ENCODE results near the gene CDC42EP5.
"Not testable (repeated sequence)": the region's sequence is repeated elsewhere in the genome, so short reads cannot be mapped to it uniquely, and the experiment has no call there.

The CDC42EP5 gene

GRCh38 chr19:54473071-54473891, at the start of gene CDC42EP5:
Gene CDC42EP5 (minus strand): TSS chr19:54473296. CDS start chr19:54465547, 7,749 bp downstream.
- FAIRE-seq: peak; percentile 51
- DNase-seq (ENCODE audit: insufficient read length, low spot score): peak; percentile 79

- DNase-seq (ENCODE audit: insufficient read length, low spot score): no peak
- FAIRE-seq: no peak
These were observed 48.9 kb upstream of the CDC42EP5 start for GRCh38 chr19:54521860-54522513.

- FAIRE-seq: no peak
- no peak for DNase-seq (ENCODE audit: insufficient read length, low spot score)
These were observed 48.1 kb upstream of the CDC42EP5 start for GRCh38 chr19:54521022-54521859.

GRCh38 chr19:54518844-54519243, 45.7 kb upstream of the CDC42EP5 start:
- FAIRE-seq: no peak
- DNase-seq (ENCODE audit: insufficient read length, low spot score): no peak

- FAIRE-seq (no peak), DNase-seq (ENCODE audit: insufficient read length, low spot score) (peak; percentile 49)
These were observed 44.4 kb upstream of the CDC42EP5 start for GRCh38 chr19:54517483-54517882.

GRCh38 chr19:54515156-54515555, 42.1 kb upstream of the CDC42EP5 start:
- no peak for DNase-seq (ENCODE audit: insufficient read length, low spot score)
- no peak for FAIRE-seq

GRCh38 chr19:54509200-54509940, 36.3 kb upstream of the CDC42EP5 start:
- peak; percentile 69 for FAIRE-seq
- DNase-seq (ENCODE audit: insufficient read length, low spot score): not testable (repeated sequence)

GRCh38 chr19:54508487-54508886, 35.4 kb upstream of the CDC42EP5 start:
- DNase-seq (ENCODE audit: insufficient read length, low spot score); FAIRE-seq: not testable (repeated sequence)

- no peak for FAIRE-seq
- DNase-seq (ENCODE audit: insufficient read length, low spot score): no peak
These were observed 34.7 kb upstream of the CDC42EP5 start for GRCh38 chr19:54507824-54508223.

GRCh38 chr19:54507038-54507717, 34.1 kb upstream of the CDC42EP5 start:
- DNase-seq (ENCODE audit: insufficient read length, low spot score); FAIRE-seq: not testable (repeated sequence)

GRCh38 chr19:54506079-54506478, 33.0 kb upstream of the CDC42EP5 start:
- DNase-seq (ENCODE audit: insufficient read length, low spot score) (no peak), FAIRE-seq (no peak)

GRCh38 chr19:54505542-54505941, 32.4 kb upstream of the CDC42EP5 start:
- DNase-seq (ENCODE audit: insufficient read length, low spot score); FAIRE-seq: not testable (repeated sequence)

- no peak for FAIRE-seq
- DNase-seq (ENCODE audit: insufficient read length, low spot score): no peak
These were observed 29.5 kb upstream of the CDC42EP5 start, which contains the start of gene LAIR2 for GRCh38 chr19:54502518-54503048. Gene LAIR2 (plus strand): TSS chr19:54502831. CDS start chr19:54502919, 88 bp downstream.

GRCh38 chr19:54498451-54498772, 25.3 kb upstream of the CDC42EP5 start:
- not testable (repeated sequence) for FAIRE-seq; DNase-seq (ENCODE audit: insufficient read length, low spot score)

GRCh38 chr19:54497747-54498450, 24.8 kb upstream of the CDC42EP5 start:
- FAIRE-seq; DNase-seq (ENCODE audit: insufficient read length, low spot score): not testable (repeated sequence)

GRCh38 chr19:54495284-54495683, 22.2 kb upstream of the CDC42EP5 start:
- FAIRE-seq: not testable (repeated sequence)

GRCh38 chr19:54493967-54494585, 21.0 kb upstream of the CDC42EP5 start:
- no peak for DNase-seq (ENCODE audit: insufficient read length, low spot score)

More at GRCh38 chr19:54495284-54495683, 22.2 kb upstream of the CDC42EP5 start:
- not testable (repeated sequence) for DNase-seq (ENCODE audit: insufficient read length, low spot score)

GRCh38 chr19:54493056-54493455, 20.0 kb upstream of the CDC42EP5 start:
- DNase-seq (ENCODE audit: insufficient read length, low spot score); FAIRE-seq: not testable (repeated sequence)

More at GRCh38 chr19:54493967-54494585, 21.0 kb upstream of the CDC42EP5 start:
- FAIRE-seq: no peak

Measured in HTR-8/SVneo (cell line).